ENCODE results near the gene SARM1.

SARM1 gene

GRCh38 chr17:28357901-28358197 lies 13.6 kb upstream of the SARM1 start:
- Histone ChIP-seq H3K79me2 (ENCODE audit: low read length) (peaks cover 37% of the 10 kb centered on the region), H4K20me1 (ENCODE audit: insufficient read depth, low read length) (no peaks in the 10 kb centered on the region), H3K9me3 (ENCODE audit: insufficient read depth, low read length) (no peaks in the 10 kb centered on the region), H3K27ac (ENCODE audit: low read length) (no peak overlapping the region), H3K9ac (ENCODE audit: low read length) (peak overlapping the region; percentile 94), H3K36me3 (replicated peaks; ENCODE audit: low read depth, low read length) (peaks cover 44% of the 10 kb centered on the region), H2AFZ (ENCODE audit: low read depth, low read length) (peak overlapping the region; percentile 41; the same call in 1 of the 2 replicates), H3K4me2 (ENCODE audit: low read length) (peak overlapping the region; percentile 93), H3K27me3 (ENCODE audit: low read depth, low read length) (no peaks in the 10 kb centered on the region), H3K4me1 (ENCODE audit: low read length) (peaks cover 19% of the 10 kb centered on the region), H3K4me3 (ENCODE audit: low read length) (peak overlapping the region; percentile 90)
- no peak for TF ChIP-seq CTCF (IDR thresholded peaks at IDR 0.05; ENCODE audit: low read depth, low read length)
- no peak for TF ChIP-seq EZH2phosphoT487 (IDR thresholded peaks at IDR 0.05; ENCODE audit: low read depth)

- H3K4me2 ChIP-seq (ENCODE audit: low read length), result no peak overlapping the region
- H3K9me3 ChIP-seq (ENCODE audit: insufficient read depth, low read length), result no peaks in the 10 kb centered on the region
- peaks cover 11% of the 10 kb centered on the region for H3K79me2 ChIP-seq (ENCODE audit: low read length)
- H3K4me3 ChIP-seq (ENCODE audit: low read length), result no peak overlapping the region
- H3K36me3 ChIP-seq (replicated peaks; ENCODE audit: low read depth, low read length), result peaks cover 29% of the 10 kb centered on the region
- H4K20me1 ChIP-seq (ENCODE audit: insufficient read depth, low read length), result no peaks in the 10 kb centered on the region
- TF ChIP-seq EZH2phosphoT487 (IDR thresholded peaks at IDR 0.05; ENCODE audit: low read depth), result no peak
- no peak overlapping the region for H2AFZ ChIP-seq (ENCODE audit: low read depth, low read length)
- no peaks in the 10 kb centered on the region for H3K27me3 ChIP-seq (ENCODE audit: low read depth, low read length)
- peaks cover 7% of the 10 kb centered on the region for H3K4me1 ChIP-seq (ENCODE audit: low read length)
- no peak overlapping the region for H3K9ac ChIP-seq (ENCODE audit: low read length)
- no peak overlapping the region for H3K27ac ChIP-seq (ENCODE audit: low read length)
Observed at GRCh38 chr17:28363186-28363585, 8.3 kb upstream of the SARM1 start.

GRCh38 chr17:28363776-28364650 lies 7.5 kb upstream of the SARM1 start:
- TF ChIP-seq CTCF (IDR thresholded peaks at IDR 0.05; ENCODE audit: low read depth, low read length) (no peak), EZH2phosphoT487 (IDR thresholded peaks at IDR 0.05; ENCODE audit: low read depth) (no peak)
- Histone ChIP-seq H3K4me3 (ENCODE audit: low read length) (no peak overlapping the region), H3K4me1 (ENCODE audit: low read length) (no peaks in the 10 kb centered on the region), H3K4me2 (ENCODE audit: low read length) (no peak overlapping the region), H3K79me2 (ENCODE audit: low read length) (peaks cover 4% of the 10 kb centered on the region; the same call in 1 of the 2 replicates), H3K36me3 (replicated peaks; ENCODE audit: low read depth, low read length) (peaks cover 28% of the 10 kb centered on the region), H3K9ac (ENCODE audit: low read length) (no peak overlapping the region), H3K27me3 (ENCODE audit: low read depth, low read length) (no peaks in the 10 kb centered on the region), H3K27ac (ENCODE audit: low read length) (no peak overlapping the region), H3K9me3 (ENCODE audit: insufficient read depth, low read length) (no peaks in the 10 kb centered on the region), H2AFZ (ENCODE audit: low read depth, low read length) (no peak overlapping the region), H4K20me1 (ENCODE audit: insufficient read depth, low read length) (no peaks in the 10 kb centered on the region)

GRCh38 chr17:28364665-28365363 lies 6.7 kb upstream of the SARM1 start, which contains the start of gene SEBOX:
SEBOX (minus strand) TSS chr17:28365199; CDS start chr17:28365151, 48 bp downstream.
- H3K4me2 ChIP-seq (ENCODE audit: low read length), result no peak within 1 kb of the TSS
- no peak within 1 kb of the TSS for H3K4me3 ChIP-seq (ENCODE audit: low read length)
- no peaks in the 10 kb centered on the region for H3K4me1 ChIP-seq (ENCODE audit: low read length)
- TF ChIP-seq EZH2phosphoT487 (IDR thresholded peaks at IDR 0.05; ENCODE audit: low read depth) (no peak), CTCF (IDR thresholded peaks at IDR 0.05; ENCODE audit: low read depth, low read length) (no peak)
- H3K9ac ChIP-seq (ENCODE audit: low read length), result no peak within 1 kb of the TSS
- no peak within 1 kb of the TSS for H2AFZ ChIP-seq (ENCODE audit: low read depth, low read length)
- H3K79me2 ChIP-seq (ENCODE audit: low read length), result no peaks in the 10 kb centered on the region
- no peaks in the 10 kb centered on the region for H3K9me3 ChIP-seq (ENCODE audit: insufficient read depth, low read length)
- H3K27ac ChIP-seq (ENCODE audit: low read length), result no peak within 1 kb of the TSS
- peaks cover 23% of the 10 kb centered on the region for H3K36me3 ChIP-seq (replicated peaks; ENCODE audit: low read depth, low read length)
- H3K27me3 ChIP-seq (ENCODE audit: low read depth, low read length), result no peaks in the 10 kb centered on the region
- H4K20me1 ChIP-seq (ENCODE audit: insufficient read depth, low read length), result no peaks in the 10 kb centered on the region
